NCI-H1694 treated with DMSO at 0.1 percent for 48 hours (cell line): ENCODE data around the gene LMNTD2.
"Not testable (repeated sequence)": the region's sequence is repeated elsewhere in the genome, so short reads cannot be mapped to it uniquely, and the experiment has no call there.

Experiments
- DNase-seq: peaks from one replicate; lab custom pipeline; 2025; lab: John Stamatoyannopoulos, UW

LMNTD2 gene

DNA sequence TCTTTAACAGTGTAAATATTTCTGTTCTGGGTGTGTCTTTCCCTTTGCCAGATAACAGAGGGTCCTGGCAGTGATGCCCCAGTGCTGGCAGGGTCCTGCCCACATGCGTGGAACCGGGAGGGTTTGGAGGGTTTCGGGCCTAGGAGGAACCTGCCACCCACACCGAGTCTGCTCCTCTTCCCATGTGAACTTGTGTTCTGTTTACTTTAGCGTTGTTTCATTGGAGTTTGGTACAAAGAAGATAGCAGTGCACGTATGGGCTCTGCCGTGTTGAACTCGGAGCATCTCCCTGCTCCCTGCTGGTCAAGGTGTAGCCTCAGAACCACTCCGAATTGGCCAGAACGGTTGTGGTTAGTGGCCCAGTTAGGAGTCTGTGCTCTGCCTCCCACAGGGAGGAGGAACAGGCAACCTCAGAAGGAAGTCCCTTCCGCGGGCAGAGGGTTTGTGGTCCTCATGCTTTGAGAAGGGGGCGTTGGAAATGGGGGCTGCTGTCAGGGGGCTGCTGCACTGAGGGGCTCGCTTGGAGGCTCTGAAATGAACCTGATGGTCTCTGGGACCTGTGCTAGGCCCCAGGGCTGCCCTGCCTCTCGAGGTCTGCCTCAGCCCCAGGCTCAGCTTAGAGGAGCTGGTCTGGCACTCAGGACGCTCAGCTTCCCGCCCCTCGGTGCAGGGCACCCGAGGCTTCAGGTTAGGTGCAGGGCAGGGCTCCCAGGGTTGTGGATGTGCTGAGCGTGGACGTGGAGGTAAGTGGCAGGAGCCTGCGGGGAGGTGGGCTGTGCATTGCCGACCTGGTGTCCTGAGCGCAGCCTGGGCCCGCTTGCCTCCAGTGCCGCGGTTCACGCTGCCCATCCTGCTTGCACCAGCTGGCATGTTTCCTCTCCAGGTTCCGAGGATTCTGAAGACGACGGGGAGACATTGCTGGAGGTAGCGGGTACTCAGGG lies 26.1 kb upstream of the LMNTD2 start:
- no peak for DNase-seq

DNA sequence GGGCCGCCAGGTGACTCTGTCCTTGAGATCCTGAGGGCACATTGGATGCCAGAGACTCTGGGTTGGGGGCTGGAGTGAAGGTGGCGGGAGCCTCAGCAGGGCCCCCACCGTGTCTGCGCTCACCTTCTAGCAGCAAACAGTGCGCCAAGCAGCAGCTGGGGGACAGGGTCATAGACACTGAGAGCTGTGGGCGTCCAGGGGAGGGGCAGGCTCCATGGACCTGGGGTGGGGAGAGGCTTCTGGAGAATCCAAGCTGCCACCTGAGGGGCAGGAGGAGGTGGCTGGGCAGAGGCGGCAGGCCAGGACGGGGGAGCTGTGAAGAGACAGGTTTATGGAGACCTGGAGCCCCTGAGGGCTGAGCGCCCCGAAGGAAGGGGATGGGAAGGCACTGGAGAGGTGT lies 23.7 kb upstream of the LMNTD2 start:
- no peak for DNase-seq

DNA sequence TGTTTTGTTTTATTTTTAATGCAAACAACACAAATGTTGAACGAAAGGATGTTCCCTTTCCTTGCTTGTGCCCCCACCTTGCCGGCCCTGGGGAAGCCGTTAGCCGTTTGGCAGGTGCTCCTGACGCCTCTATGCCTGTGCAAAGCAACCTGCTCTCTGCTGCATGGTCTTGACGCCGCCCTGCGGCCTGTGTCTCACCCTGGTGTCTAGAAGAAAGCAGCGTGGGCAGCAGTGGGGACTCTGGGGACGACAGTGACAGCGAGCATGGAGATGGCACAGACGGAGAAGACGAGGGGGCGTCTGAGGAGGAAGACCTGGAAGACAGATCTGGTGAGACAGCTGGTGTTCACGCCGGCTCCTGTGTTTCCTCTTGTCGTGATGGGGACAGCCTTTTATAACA lies 21.2 kb upstream of the LMNTD2 start:
- DNase-seq, result no peak

DNA sequence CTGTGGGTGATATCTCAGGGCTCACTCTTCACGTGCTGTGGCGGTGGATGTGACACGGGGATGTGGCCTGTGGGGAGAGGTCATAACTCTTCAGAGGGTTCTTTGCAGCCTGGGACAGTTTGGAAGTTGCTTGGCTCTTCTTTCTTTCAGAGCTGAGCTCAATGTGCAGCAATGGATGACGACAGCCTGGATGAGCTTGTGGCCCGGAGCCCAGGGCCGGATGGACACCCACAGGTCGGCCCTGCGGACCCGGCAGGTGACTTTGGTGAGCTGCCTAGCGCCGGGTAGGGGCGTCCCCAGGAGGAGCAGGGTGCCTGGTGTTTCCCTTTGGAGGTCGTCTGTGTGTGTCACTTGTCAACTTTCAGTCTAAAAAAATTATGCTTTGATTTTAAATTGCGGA lies 20.8 kb upstream of the LMNTD2 start:
- no peak for DNase-seq

DNA sequence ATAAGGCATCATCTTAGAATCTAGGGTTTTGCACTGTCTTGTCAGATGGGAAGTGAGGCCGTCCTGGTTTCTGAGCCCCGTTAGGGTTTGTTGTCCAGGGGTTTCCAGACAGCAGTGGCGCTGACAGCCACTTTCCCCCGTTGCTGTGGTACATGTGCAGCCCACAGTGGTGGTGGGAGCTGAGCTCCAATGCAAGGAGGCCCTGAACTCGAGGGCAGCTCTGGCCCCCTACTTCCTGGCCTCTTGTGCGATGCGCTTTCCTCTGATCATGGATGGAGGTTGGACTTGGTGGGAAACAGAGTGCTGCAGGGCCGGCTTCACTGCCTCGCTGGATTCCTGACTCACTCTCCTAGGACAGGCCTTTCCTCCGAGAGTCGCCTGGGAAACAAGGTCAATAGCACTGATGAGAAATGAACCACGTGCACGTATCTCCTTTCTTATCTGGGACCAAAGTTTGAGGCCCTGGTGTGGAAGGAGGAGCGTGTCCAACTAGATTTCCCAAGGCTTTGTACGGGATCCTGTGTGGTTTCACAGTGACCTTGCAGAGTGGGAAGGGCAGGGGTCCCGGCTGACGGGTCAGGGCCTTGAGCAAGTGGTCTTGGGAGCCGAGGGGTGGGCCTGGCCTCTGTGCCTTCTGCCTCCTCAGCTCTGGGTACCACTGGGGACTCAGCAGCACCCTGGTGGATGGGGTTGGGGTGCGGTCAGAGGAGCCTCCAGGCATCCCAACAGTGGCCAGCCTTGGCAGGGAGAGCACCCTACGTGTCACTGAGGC lies 19.5 kb upstream of the LMNTD2 start:
- DNase-seq, result no peak

DNA sequence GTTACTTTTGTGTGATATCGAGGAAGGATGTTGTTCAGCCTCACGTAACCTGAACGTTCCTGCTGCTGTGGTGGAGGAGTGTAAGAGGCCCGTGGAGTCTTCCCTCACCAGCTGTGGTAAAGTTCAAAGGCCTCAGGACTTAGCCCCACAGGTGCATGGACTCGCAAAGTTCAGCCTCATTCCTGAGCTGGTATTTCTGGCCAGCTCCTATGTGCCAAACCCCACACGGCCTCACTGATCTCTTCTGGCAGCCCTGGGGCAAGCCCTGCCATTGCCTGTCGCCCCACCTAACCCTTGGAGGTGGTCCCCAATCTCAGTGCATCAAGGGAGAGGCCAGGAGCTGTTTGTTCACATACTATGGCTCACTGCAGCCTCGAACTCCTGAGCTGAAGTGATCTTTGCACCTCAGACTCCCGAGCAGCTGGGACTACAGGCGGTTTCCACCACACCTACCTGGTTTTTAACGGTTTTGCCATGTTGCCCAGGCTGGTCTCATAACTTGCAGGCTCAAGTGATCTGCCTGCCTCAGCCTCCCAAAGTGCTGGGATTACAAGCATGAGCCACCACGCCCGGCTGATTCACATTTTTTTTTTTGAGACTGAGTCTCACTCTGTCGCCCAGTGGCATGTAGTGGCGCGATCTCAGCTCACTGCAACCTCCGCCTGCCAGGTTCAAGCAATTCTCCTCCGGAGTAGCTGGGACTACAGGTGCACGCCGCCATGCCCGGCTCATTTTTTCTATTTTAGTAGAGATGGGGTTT lies 17.9 kb upstream of the LMNTD2 start:
- no peak for DNase-seq

DNA sequence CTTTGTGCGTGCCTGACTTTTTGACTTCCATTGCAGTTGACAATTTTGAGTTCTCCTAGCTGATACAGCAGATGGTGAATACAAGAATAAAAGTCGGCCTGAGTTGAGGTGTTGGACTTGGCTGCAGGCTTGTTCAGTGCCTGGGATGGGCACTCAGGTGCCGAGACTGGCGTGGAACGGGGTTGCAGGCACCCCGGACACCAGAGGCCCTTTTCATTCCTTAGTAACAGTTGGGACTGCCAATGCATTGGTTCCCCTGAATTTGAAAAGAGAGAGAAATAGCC lies 17.0 kb upstream of the LMNTD2 start:
- DNase-seq, result no peak

DNA sequence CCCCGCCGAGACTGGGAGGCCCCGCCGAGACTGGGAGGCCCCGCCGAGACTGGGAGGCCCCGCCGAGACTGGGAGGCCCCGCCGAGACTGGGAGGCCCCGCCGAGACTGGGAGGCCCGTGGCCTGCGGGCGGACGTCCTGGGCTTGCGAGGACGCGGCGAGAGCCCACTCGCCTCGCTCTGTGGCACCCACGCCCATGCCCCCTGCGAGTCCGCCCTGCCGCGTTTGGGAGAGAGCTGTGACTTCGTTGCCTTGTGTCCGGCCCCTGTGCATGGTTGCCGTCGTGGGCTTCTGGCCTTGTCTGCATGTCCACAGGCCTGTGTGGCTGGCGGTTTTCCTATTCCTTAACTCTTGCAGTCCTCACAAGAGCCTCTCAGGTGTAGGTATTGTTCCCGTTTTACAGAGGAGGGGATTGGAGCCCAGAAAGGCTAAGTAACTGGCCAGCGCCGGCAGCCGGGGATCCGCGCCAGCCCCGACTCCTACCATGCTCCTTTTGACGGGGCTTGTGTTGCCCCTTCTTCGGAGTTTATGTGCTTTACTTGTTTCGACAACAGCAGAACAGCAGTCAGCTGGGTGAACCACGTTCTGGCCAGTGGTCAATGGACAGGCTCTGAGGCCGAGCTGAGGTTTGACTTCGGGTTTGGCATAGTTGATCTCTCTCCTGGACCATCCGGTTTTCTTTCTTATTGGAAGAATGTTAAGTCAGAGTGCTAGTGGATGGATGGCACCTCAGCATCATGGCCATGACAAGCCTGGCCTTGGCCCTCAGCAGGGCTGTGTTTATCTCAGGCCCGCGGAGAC lies 16.5 kb upstream of the LMNTD2 start:
- DNase-seq, result no peak

DNA sequence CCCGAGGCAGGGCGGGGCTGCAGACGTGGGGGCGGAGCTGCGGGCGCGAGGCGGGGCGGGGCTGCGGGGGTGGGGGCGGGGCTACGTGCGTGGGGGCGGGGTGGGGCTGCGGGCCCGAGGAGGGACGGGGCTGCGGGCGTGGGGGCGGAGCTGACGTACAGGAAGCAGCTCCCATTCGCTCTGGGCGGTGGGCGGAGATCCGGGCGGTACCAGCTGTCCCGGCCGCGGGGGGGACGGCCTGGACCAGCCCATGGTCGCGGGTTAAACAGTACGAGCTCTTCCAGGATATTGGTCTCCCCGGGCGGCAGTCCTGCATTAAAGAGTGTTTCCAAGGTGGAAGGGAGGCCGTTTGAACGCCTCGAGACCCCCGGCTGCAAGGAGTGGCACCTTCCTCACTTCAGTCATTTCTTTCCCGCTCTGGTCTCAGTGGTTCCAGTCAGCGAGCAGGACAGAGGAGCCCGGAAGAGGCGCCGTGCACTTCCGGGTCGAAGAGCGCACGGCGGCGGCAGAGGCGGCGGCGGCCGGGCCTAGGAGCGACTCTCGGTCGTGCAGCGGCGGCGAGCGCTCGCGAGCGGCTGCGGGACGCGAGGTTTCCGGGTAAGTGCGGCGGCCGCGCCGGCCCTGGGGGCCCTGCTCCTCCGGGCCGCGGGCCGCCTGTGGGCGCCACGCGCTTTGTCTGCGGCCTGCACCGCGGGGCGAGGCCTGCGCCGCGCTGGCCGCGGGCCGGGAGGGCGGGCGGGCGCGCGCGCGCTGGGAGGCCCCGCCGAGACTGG lies 15.6 kb upstream of the LMNTD2 start, which contains the start of gene PHRF1:
Gene PHRF1 (plus strand): TSS at position 475 of the 773 bp plus-strand sequence. CDS start 5,043 bp downstream, outside the sequence.
- DNase-seq, result peak; percentile 88

DNA sequence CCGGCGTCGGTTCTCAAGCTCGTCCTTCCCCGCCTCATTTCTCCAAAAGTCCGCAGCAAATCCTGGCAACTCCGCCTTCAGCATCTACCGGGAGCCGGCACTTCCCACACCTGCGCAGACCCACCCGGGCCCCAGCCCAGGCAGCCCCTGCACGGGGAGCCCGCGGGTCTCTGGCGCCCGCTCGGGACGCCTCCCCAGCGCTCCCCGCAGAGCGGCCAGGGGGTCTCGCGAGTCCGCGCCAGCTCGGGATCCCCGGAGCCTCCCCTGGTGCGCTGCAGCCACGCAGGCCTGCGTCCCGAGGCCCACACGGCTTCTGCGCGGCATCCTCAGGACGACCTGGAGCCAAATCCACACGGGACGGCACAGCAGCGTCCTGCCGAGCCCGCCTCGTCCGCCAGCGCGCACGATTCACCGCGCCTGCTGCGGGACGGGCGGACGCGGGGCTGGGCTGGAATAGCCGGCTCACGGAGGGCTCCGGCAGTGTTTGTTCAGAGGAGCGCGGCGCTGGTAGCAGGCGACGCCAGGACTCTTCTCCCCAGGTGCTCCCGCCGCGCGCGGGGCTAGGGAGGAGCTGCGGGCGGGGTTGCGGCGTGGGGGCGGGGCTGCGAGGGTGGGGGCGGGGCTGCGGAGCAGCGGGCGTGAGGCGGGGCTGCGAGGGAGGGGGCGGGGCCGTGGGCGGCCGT lies 14.9 kb upstream of the LMNTD2 start:
- DNase-seq, result peak; percentile 60

DNA sequence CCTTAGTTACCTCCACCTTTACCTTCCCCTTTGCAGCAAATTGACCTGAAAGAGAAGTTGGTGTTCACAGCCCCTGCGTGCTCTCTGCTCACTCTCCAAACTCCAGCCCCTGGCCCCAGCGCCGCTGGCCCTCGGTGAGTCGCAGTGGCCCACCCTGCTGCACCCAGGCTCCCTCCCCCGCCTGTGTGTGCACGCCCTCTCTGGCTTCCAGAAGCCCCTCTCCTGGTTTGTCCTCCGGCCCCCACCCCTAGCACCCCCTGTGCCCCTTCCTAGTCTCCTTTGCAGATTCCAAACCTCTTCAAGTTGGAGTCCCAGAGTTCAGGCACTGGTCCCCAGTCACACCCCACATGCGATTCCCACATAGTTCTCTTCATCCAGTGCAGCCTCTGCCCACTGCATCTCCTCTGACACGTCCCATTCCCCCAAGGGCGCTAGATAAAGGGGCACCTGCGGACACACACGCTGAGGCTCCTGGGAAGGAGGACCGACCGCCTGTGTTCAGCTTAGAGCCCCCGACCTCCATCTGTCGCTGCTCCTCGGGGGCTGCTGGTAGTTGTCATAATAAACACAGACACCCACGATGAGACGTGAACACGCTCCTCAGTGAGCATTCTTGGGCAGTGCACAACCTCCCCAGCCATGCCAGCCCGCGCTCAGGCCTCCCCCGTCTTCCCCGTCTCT lies 14.2 kb upstream of the LMNTD2 start:
- DNase-seq, result no peak

DNA sequence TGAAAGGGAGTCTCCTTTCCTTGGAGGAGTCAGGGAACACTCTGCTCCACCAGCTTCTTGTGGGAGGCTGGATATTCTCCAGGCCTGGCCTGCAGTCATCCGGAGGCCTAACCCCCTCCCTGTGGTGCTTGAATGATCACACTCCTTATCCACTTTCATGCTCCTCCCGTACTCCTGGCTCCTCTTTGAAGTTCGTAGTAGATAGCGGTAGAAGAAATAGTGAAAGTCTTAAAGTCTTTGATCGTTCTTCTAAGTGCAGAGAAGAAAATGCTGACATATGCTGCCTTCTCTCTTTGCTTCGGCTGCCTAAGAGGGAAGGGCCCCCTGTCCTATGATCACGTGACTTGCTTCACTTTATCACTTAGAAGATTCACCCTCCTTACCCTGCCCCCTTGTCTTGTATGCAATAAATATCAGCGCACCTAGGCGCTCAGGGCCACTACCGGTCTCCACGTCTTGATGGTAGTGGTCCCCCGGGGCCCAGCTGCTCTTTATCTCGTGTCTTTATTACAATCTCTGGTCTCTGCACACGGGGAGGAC lies 13.6 kb upstream of the LMNTD2 start:
- DNase-seq, result not testable (repeated sequence)

DNA sequence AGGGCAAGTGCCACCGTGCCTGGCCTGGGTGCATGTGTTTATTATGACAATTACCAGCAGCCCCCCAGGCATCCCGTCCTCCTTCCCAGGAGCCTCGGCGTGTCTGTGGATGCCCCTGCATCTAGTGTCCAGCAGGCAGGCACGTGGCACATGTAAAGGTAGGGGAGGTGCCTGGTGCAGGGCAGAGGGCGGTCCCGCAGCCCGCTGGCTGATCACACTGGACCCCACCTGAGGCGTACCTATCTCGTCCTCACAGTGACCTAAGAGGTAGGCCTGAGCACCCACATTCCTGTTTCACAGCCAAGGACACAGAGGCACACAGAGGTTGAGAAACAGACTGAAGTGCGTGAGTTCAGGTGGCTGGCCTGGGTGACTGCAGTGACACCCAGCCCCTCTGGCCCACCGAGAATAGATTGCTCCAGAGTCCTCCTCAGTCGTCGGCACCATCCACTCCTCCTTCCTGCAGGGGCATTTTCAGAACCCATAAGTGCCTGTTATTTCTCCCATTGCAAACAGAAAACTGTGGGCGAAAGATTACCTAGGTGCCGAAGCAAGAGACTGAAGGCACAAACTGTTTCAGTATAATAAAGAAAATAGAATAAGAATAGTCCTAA lies 12.7 kb upstream of the LMNTD2 start:
- DNase-seq, result no peak

DNA sequence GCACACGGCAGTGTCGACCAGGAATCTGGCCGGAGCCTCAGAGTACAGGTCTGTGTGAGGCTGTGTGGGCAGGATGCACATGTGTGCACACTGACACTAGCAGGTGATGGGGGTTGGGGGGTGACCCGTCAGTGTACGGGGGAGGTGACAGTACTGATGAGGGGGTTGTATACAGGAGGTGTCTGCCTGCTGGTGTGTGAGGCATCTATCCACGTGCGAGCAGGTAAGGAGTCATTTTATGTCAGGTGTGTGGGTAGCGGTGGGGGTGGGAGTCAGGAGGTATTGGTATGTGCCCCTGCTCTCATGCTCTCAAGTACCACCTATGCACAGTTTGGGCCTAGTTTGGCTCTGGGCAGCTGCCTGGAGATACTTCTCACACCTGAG lies 11.3 kb upstream of the LMNTD2 start:
- no peak for DNase-seq

DNA sequence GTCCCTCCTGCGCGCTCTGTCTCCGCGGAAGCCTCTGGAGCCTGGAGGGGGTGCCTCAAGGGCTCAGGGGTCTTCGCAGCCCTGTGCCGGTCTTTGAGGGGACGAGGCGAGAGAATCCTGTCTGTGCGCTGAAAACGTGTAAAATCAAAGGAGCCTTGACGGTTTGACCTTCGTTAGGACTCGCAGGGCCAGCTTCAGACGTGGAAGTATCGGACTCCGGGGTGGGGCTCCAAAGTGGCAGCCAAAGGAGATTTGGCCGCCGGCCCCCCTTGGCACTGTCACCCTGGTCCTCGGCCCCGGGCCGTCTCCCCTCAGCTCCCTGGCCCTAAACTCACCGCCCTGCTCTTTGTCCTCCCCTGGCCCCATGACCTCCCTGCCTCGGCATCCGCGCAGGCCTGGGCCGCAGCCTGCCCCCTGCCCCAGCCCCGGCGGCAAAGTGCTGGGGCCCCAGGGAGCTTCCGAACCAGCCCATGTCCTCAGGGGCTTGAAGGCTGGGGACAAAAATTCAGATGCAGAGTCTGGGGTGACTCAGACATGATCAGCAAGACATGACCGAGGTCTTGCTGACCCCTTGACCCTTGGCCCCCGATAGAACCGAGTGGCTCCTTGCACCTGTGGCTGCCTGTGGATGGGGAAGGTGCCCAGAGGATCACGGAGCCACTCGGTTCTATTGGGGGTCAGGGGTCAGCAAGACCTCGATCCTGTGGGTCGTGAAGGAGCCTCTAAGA lies 8.8 kb upstream of the LMNTD2 start:
- no peak for DNase-seq

DNA sequence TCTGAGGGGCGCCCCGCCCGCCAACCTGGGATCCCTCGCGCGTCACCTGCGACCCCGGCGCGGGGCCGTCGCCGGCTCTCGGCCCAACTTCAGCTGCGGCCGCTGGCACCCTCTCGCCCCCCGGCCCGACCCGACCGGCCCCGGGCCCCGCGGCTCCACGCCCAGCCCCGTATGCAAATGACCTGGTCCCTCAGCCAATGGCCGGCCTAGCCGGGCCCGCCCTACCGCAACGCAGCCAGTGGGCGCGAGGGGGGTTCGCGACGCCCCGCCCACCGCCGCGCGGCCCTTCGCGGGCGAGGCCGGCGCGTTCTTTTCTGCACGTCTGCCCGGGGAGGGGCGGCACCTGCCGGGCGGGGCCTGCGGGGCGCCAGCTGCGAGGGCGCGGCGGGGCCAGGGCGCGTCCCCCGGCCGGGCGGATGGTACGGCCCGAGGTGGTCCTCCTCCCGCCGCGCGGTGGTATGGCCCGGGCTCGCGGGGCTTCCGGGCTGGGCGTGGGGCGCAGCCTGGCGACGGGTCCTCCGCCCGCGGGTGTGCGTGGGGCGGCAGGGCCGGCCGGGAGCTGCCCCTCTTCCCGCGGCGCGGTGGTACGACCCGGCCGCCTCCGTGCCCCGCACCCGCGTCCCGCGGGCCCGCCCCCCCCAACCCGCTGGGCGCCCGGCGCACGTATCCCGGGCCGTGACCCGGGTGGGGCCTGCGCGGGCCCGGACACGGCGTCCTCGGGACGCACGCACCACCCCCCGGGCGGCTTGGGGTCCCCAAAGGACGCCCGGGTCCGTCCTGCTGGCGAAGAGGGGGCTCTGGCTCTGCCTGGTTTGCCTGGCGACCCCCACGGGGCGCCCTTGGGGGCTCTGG lies 8.0 kb upstream of the LMNTD2 start:
- DNase-seq, result peak; percentile 81

DNA sequence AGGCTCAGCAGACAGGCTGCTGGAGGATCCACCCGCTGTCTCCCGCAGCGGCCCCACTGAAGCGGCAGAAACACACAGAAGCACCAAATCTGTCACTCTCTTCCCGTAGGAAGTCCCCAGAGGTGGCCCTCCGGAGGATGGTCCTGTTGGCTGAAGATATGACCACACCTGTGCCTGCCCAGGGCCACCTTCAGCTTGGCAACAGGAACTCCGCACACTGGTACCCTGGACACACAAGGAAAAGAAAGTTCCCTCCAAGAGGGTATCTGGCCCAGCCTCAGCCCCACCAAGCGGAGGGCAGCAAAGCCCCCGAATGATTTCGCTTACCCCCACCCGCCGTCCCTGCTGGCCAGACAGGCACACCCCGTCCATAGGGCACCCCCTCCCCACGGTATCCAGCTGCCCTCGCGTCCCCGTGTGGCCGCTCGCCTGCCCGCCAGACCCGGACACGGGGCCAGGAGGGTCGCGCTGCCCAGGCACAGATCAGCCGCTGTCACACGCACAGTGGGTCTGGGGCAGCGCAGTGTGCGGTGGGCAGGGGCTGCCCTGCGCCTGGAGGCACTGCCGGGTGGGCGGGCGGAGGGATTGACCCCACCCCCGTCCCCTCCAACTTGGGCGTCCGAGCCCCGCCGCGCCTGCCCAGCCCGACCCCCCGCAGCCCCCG lies 7.2 kb upstream of the LMNTD2 start:
- DNase-seq, result no peak
